Measurements from ENCODE around the gene B3GAT3.
"Not testable (repeated sequence)": the region's sequence is repeated elsewhere in the genome, so short reads cannot be mapped to it uniquely, and the experiment has no call there.

DNA sequence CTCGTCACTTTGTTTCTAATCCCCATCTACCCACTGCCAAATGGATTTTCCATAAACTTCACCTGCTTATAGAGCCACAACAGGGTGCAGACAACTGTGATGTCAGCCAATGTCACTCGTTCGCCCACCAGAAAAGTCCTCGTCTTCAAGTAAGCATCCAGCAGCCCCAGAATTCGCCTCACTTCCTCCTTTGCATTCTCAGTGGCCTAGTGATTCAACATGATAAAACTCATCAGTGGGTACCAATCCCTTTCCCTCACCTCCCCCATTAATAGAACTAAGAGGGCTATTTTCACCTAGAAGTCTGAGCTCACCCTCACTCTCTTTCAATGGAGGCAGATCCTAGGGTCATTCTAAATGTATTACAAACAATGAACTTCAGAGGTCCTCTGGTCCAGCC is 50.9 kb downstream of the B3GAT3 start:
- TF ChIP-seq, protein P1, sequence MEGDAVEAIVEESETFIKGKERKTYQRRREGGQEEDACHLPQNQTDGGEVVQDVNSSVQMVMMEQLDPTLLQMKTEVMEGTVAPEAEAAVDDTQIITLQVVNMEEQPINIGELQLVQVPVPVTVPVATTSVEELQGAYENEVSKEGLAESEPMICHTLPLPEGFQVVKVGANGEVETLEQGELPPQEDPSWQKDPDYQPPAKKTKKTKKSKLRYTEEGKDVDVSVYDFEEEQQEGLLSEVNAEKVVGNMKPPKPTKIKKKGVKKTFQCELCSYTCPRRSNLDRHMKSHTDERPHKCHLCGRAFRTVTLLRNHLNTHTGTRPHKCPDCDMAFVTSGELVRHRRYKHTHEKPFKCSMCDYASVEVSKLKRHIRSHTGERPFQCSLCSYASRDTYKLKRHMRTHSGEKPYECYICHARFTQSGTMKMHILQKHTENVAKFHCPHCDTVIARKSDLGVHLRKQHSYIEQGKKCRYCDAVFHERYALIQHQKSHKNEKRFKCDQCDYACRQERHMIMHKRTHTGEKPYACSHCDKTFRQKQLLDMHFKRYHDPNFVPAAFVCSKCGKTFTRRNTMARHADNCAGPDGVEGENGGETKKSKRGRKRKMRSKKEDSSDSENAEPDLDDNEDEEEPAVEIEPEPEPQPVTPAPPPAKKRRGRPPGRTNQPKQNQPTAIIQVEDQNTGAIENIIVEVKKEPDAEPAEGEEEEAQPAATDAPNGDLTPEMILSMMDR (IDR thresholded peaks at IDR 0.05; ENCODE audit: low read depth, low read length, poor library complexity, severe bottlenecking) = not testable (repeated sequence)
- TF ChIP-seq EZH2phosphoT487 (IDR thresholded peaks at IDR 0.05; ENCODE audit: borderline replicate concordance, low read length) = not testable (repeated sequence)
